T-cell (primary cell): ENCODE measurements around the gene CBFA2T3. TPM values are rescaled to one million over a fixed set of nuclear protein-coding genes. Genes with fewer than 3 reads are reported as not detected.
A peak's percentile ranks its signal among the peaks of the same experiment; 100 is the strongest.

Experiments used
- ATAC-seq, 4 experiments: fragments of 200-7000 bp in 3 of 4; fragments of 150-1000 bp in 1 of 4; cut with Tn5 transposase; replicated peaks in 1 of 4; 1 replicate in 3 of 4; 2 replicates in 1 of 4; pipeline ENCODE4 v1.10.0; 2021; ENCODE audit warnings: moderate library complexity in 3 of 4, mild to moderate bottlenecking in 2 of 4, moderate number of reproducible peaks in 1 of 4
- CTCF ChIA-PET, 2 donors: fragments of 300-600 bp; sonication (Branson Sonifier 250); formaldehyde crosslinking; loops; one replicate each; lab custom pipeline; 2022; ENCODE audit warnings: antibody characterized with exemption in 2 of 2; lab: Charles Lee
- POLR2A ChIA-PET, 2 donors: fragments of 300-600 bp; sonication (Branson Sonifier 250); formaldehyde crosslinking; loops; one replicate each; lab custom pipeline; 2022; ENCODE audit warnings: antibody characterized with exemption in 2 of 2; lab: Charles Lee
- DNase-seq, 35 experiments: peaks; one replicate each; pipeline versions ENCODE4 v3.0.0 to v3.0.0-alpha.2; 2013 to 2023
- H3K27ac ChIP-seq: one replicate; pipeline ENCODE4 v1.5.1; 2013; ENCODE audit warnings: low read length
- H3K27me3 ChIP-seq, 2 experiments: replicated peaks in 1 of 2; 1 replicate in 1 of 2; 2 replicates in 1 of 2; pipeline versions ENCODE4 v1.6.1 to v1.7.0; 2013; ENCODE audit warnings: low read length in 1 of 2, mixed read lengths in 1 of 2; ENCODE audit not compliant: control insufficient read depth in 2 of 2, insufficient read depth in 2 of 2; ENCODE audit errors: extremely low read depth in 1 of 2
- H3K36me3 ChIP-seq, 2 donors: 1 replicate in 1 of 2; 2 replicates in 1 of 2; pipeline versions ENCODE4 v1.6.1 to v1.7.0; 2013; ENCODE audit warnings: low read length in 1 of 2; ENCODE audit not compliant: control insufficient read depth in 2 of 2, insufficient read depth in 1 of 2; ENCODE audit errors: extremely low read depth in 1 of 2
- H3K4me1 ChIP-seq, 2 experiments: 1 replicate in 1 of 2; 2 replicates in 1 of 2; pipeline versions ENCODE4 v1.6.1 to v1.7.0; 2013; ENCODE audit warnings: low read length in 2 of 2, mixed read lengths in 1 of 2; ENCODE audit not compliant: insufficient read depth in 2 of 2, control insufficient read depth in 1 of 2; ENCODE audit errors: extremely low read depth in 1 of 2
- H3K4me3 ChIP-seq, 2 donors: 1 replicate in 1 of 2; 2 replicates in 1 of 2; pipeline versions ENCODE4 v1.5.1 to v1.7.0; 2013; ENCODE audit warnings: mild to moderate bottlenecking in 2 of 2, low read length in 1 of 2, moderate library complexity in 1 of 2; ENCODE audit not compliant: control insufficient read depth in 1 of 2; ENCODE audit errors: extremely low read depth in 1 of 2
- H3K9me3 ChIP-seq: 2 replicates; pipeline ENCODE4 v1.7.0; 2013
- H3K27ac Mint-ChIP-seq, 2 donors: one replicate each; pipeline ENCODE4 v1.8.0; 2020 to 2021; ENCODE audit warnings: mild to moderate bottlenecking in 2 of 2, mixed read lengths in 2 of 2
- H3K27me3 Mint-ChIP-seq, 2 donors: one replicate each; pipeline ENCODE4 v1.8.0; 2021 to 2022; ENCODE audit warnings: mixed read lengths in 2 of 2
- H3K36me3 Mint-ChIP-seq: one replicate; pipeline ENCODE4 v1.8.0; 2021; ENCODE audit warnings: mixed read lengths
- H3K4me1 Mint-ChIP-seq, 3 donors: one replicate each; pipeline ENCODE4 v1.8.0; 2020 to 2022; ENCODE audit warnings: mixed read lengths in 3 of 3, mild to moderate bottlenecking in 1 of 3
- H3K4me3 Mint-ChIP-seq, 3 donors: one replicate each; pipeline ENCODE4 v1.8.0; 2020 to 2022; ENCODE audit warnings: mild to moderate bottlenecking in 3 of 3, mixed read lengths in 3 of 3, moderate library complexity in 3 of 3
- H3K9me3 Mint-ChIP-seq, 3 donors: one replicate each; pipeline ENCODE4 v1.8.0; 2020 to 2022; ENCODE audit warnings: mixed read lengths in 3 of 3
- WGBS: methylation state at CpG from one replicate; pipeline ENCODE4 v1.1.5; 2013; ENCODE audit warnings: missing lambda C conversion rate; ENCODE audit not compliant: insufficient coverage; 5-methylcytosine and 5-hydroxymethylcytosine counted together
- total RNA-seq, 35 experiments: library from RNA in 6 of 35; stranded (reverse) in 6 of 35; fragments of 120-200 nt in 1 of 35; gene quantifications; one replicate each; pipeline versions ENCODE4 v1.2.1 to v1.2.4 and lab custom pipeline; 2013 to 2026

CBFA2T3 gene
- total RNA-seq, 5 donors from 2014 or later (not counting 1 experiment from before 2014, with no cell fraction given), result 2.0 to 4.0 (median 2.1) TPM

GRCh38 chr16:88966986-88967829, 9.8 kb downstream of the CBFA2T3 start:
- H3K36me3 Mint-ChIP-seq, result no peaks in the 10 kb centered on the region
- 48% methylated on average over 26 of the region's 47 CpGs for WGBS
- ChIA-PET CTCF (no interaction called here), POLR2A (no interaction called here)
- H3K9me3 ChIP-seq, result no peaks in the 10 kb centered on the region
- peaks cover 7 to 10% of the 10 kb centered on the region in 2 donors for H3K27me3 Mint-ChIP-seq
- H3K27ac Mint-ChIP-seq, result no peak overlapping the region
- H3K4me1 ChIP-seq, result peaks cover 0 to 17% of the 10 kb centered on the region in 2 experiments
- H3K9me3 Mint-ChIP-seq, result no peaks in the 10 kb centered on the region
- no peak overlapping the region for H3K27ac ChIP-seq
- peak overlapping the region; percentile 21 to 69 (median 60) for H3K4me3 Mint-ChIP-seq
- DNase-seq (no peak), ATAC-seq (no peak)
- H3K27me3 ChIP-seq, result peaks cover 0 to 71% of the 10 kb centered on the region in 2 experiments
- H3K4me1 Mint-ChIP-seq, result peaks cover 5 to 13% (median 6%) of the 10 kb centered on the region in 3 donors
- no peaks in the 10 kb centered on the region for H3K36me3 ChIP-seq
- H3K4me3 ChIP-seq, result no peak overlapping the region

GRCh38 chr16:88965826-88966480, 11.1 kb downstream of the CBFA2T3 start:
- CTCF ChIA-PET, result no interaction called here
- Mint-ChIP-seq H3K4me1 (peaks cover 5 to 13% (median 6%) of the 10 kb centered on the region in 3 donors), H3K4me3 (no peak overlapping the region), H3K27me3 (peaks cover 7 to 13% of the 10 kb centered on the region in 2 donors), H3K36me3 (no peaks in the 10 kb centered on the region), H3K27ac (no peak overlapping the region), H3K9me3 (no peaks in the 10 kb centered on the region)
- Histone ChIP-seq H3K36me3 (no peaks in the 10 kb centered on the region), H3K9me3 (no peaks in the 10 kb centered on the region), H3K4me3 (no peak overlapping the region), H3K4me1 (peaks cover 0 to 17% of the 10 kb centered on the region in 2 experiments), H3K27me3 (peaks cover 0 to 71% of the 10 kb centered on the region in 2 experiments), H3K27ac (no peak overlapping the region)
- POLR2A ChIA-PET, result no interaction called here
- ATAC-seq, result no peak
- 92% methylated on average over 14 of the region's 19 CpGs for WGBS
- no peak for DNase-seq

DNA sequence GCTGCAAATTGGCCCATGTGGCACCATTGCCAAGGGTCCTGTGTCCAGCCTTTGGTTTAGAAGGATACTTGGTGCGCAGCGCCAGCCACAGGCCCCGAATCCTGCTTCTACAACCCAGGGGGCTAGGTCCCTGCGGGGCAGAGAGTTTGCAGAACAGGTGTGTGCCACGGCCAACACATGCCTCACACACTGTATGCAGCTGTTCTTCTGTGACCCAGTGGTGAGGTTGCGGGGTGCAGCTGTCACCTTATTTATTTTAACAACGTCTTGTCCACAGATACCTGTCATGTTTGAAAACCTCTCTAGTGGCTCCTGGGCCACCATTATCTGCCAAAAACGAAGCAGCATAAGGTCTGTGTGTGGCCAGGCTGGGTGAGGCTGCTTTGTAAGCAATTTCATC, 11.6 kb downstream of the CBFA2T3 start:
- no peaks in the 10 kb centered on the region for H3K36me3 Mint-ChIP-seq
- 85% methylated on average over 4 of the region's 8 CpGs for WGBS
- peaks cover 0 to 17% of the 10 kb centered on the region in 2 experiments for H3K4me1 ChIP-seq
- POLR2A ChIA-PET, result no interaction called here
- H3K4me3 Mint-ChIP-seq, result no peak overlapping the region
- CTCF ChIA-PET, result no interaction called here
- DNase-seq (no peak), ATAC-seq (no peak)
- no peaks in the 10 kb centered on the region for H3K36me3 ChIP-seq
- no peaks in the 10 kb centered on the region for H3K9me3 Mint-ChIP-seq
- H3K9me3 ChIP-seq, result no peaks in the 10 kb centered on the region
- peaks cover 0 to 70% of the 10 kb centered on the region in 2 experiments for H3K27me3 ChIP-seq
- no peak overlapping the region for H3K27ac ChIP-seq
- peaks cover 5 to 11% (median 6%) of the 10 kb centered on the region in 3 donors for H3K4me1 Mint-ChIP-seq
- H3K27me3 Mint-ChIP-seq, result peaks cover 7 to 16% of the 10 kb centered on the region in 2 donors
- H3K27ac Mint-ChIP-seq, result no peak overlapping the region
- H3K4me3 ChIP-seq, result no peak overlapping the region

DNA sequence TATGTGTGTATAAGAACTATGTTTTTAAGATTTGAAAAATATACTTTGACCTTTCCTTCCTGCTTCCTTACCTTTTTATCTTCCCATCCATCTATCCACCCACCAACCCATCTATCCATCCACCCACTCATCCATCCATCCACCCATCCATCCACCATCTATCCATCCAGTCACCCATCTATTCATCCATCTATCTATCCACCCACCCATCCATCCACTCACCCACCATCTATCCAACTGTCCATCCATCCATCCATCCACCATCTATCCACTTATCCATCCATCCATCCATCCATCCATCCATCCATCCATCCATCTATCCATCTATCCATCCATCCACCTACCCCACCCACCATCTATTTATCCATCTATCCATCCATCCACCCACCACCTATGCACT, 12.4 kb downstream of the CBFA2T3 start:
- DNase-seq (no peak), ATAC-seq (no peak)
- Mint-ChIP-seq H3K36me3 (no peaks in the 10 kb centered on the region), H3K27me3 (peaks cover 7 to 21% of the 10 kb centered on the region in 2 donors), H3K4me3 (no peak overlapping the region), H3K9me3 (no peaks in the 10 kb centered on the region), H3K4me1 (peaks cover 5 to 11% (median 6%) of the 10 kb centered on the region in 3 donors), H3K27ac (no peak overlapping the region)
- Histone ChIP-seq H3K4me1 (peaks cover 0 to 17% of the 10 kb centered on the region in 2 experiments), H3K27ac (no peak overlapping the region), H3K4me3 (no peak overlapping the region), H3K9me3 (no peaks in the 10 kb centered on the region), H3K27me3 (peaks cover 0 to 65% of the 10 kb centered on the region in 2 experiments), H3K36me3 (no peaks in the 10 kb centered on the region)
- POLR2A ChIA-PET, result no interaction called here
- CTCF ChIA-PET, result no interaction called here

DNA sequence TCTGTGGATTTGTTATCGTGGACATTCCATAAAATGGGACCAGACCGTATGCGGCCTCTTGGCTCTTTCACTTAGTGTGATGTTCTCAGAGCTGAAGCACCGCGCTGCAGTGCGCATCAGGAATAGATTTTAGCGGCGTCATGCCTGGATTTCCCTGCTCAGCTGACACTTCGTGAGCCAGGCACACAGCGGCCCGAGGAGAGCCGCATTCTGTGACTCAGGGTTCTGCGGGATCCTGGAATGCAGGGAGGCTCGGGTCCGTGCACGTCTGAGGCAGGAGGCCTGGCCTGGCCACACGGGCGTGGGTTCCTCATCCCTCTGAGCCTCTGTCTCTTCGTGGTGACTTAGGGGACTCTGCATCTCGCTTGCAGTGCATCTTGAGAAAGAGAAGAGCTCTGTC, 13.4 kb downstream of the CBFA2T3 start:
- 89% methylated on average over 20 of the region's 20 CpGs for WGBS
- ChIA-PET CTCF (no interaction called here), POLR2A (no interaction called here)
- H3K36me3 ChIP-seq, result no peaks in the 10 kb centered on the region
- peaks cover 5 to 11% (median 6%) of the 10 kb centered on the region in 3 donors for H3K4me1 Mint-ChIP-seq
- no peak overlapping the region for H3K27ac ChIP-seq
- ATAC-seq, result no peak
- no peak overlapping the region for H3K4me3 ChIP-seq
- peaks cover 11 to 30% of the 10 kb centered on the region in 2 donors for H3K27me3 Mint-ChIP-seq
- no peaks in the 10 kb centered on the region for H3K9me3 Mint-ChIP-seq
- H3K9me3 ChIP-seq, result no peaks in the 10 kb centered on the region
- no peaks in the 10 kb centered on the region for H3K36me3 Mint-ChIP-seq
- H3K27me3 ChIP-seq, result peaks cover 0 to 65% of the 10 kb centered on the region in 2 experiments
- no peak overlapping the region for H3K4me3 Mint-ChIP-seq
- H3K27ac Mint-ChIP-seq, result no peak overlapping the region
- H3K4me1 ChIP-seq, result peaks cover 0 to 16% of the 10 kb centered on the region in 2 experiments
- DNase-seq, result no peak

DNA sequence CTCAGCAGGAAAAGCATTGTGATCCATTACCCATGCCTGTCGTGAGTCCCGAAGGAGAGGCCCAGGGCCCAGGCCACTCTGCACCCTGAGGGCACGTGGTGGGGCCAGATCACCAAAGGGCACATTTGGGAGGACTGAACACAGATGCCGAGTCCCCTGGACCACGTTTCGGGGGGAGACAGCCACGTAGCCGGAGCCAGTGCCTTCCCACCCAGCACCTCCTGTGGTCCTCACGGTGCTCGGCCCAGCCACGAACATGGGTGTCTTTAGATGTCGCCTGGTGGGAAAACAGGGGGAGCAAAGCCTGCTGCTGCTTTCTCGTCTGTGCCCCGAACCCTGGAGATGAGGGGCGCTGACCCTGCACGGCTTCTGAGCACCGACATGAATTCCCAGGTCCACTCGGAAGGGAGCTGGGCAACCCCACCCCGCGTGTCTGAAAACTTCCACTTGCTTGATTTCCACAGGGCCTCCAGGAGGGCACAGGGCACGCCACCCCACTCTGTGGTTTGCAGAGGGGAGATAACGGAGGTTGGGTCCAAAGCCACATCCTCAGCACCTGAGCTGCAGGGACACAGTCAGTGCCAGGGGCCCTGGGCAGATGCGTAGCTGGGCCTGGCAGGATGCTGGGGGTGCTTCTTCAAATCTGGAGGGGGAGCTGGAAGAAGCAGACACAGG, 14.4 kb downstream of the CBFA2T3 start:
- Mint-ChIP-seq H3K36me3 (no peaks in the 10 kb centered on the region), H3K27ac (no peak overlapping the region), H3K4me1 (peaks cover 11 to 13% (median 12%) of the 10 kb centered on the region in 3 donors), H3K9me3 (no peaks in the 10 kb centered on the region), H3K27me3 (peaks cover 16 to 34% of the 10 kb centered on the region in 2 donors), H3K4me3 (no peak overlapping the region)
- Histone ChIP-seq H3K4me1 (peaks cover 3 to 15% of the 10 kb centered on the region in 2 experiments), H3K27ac (no peak overlapping the region), H3K4me3 (no peak overlapping the region), H3K36me3 (no peaks in the 10 kb centered on the region), H3K27me3 (peaks cover 0 to 64% of the 10 kb centered on the region in 2 experiments), H3K9me3 (no peaks in the 10 kb centered on the region)
- ChIA-PET CTCF (no interaction called here), POLR2A (no interaction called here)
- WGBS, result 46% methylated on average over 23 of the region's 23 CpGs
- ATAC-seq, result no peak
- DNase-seq, result no peak
